CD4-positive, alpha-beta T cell treated with Interleukin-10 for 1 hour (primary cell): ENCODE data around the gene ST3GAL3.
A peak's percentile ranks its signal among the peaks of the same experiment; 100 is the strongest.
"Not testable (repeated sequence)": the region's sequence is repeated elsewhere in the genome, so short reads cannot be mapped to it uniquely, and the experiment has no call there.

Experiments
- DNase-seq: peaks from one replicate; pipeline ENCODE4 v3.0.0-alpha.2; 2020

The ST3GAL3 gene

DNA sequence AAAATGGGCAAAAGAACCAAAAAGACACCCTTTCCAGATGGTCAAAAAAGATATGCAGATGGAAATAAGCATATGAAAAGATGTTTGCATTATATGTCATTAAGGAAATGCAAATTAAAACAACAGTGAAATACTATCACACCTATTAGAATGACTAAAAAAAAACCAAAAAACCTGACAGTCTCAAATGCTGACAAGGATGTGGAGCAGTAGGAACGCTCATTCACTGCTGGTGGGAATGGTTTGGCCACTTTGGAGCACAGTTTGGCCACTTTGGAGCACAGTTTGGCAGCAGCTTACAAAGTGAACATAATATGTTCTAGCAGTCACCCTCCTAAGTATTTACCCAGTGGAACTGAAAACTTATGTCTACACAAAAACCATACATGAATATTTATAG is 121.2 kb downstream of the ST3GAL3 start:
- no peak for DNase-seq

GRCh38 chr1:43830802-43831201 is 123.5 kb downstream of the ST3GAL3 start:
- DNase-seq, result no peak

DNA sequence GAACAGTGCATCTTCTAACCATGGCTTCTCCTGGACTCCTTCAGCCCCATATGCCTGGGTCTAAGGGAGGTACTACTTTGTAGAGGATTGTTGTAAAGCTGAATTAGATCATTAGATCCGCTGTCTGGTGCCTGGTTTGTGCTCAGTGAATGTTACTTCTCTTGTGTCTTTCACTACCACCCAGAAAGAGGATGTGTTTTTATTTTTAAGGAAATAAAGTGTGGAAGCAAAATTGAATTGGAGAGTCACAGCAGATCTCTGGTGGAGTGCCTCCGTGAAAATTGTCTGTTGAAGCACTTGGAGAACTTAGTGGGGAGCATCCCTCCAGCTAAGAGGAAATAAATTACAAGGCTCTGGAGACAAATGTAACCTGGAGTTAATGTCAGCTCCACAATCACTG is 124.5 kb downstream of the ST3GAL3 start:
- DNase-seq, result no peak

DNA sequence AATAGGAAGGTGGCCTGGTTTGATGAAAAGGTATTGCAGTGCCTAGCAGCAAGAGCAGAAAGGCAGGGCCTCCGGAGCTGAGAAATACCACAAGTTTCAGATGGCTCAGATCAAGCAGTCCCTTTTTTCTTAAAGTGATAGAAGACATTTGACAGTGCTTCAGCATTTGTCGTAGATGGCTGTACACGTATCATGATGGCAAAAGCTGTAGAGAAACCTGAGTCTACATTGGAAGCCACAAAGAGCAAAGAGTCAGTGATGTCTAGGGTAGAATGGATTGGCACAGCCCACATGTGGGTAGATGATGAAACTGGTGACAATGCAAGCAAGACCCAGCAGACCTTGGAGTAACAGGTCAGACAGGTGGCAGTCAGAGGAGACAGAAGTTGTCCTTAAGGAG is 124.9 kb downstream of the ST3GAL3 start:
- no peak for DNase-seq

DNA sequence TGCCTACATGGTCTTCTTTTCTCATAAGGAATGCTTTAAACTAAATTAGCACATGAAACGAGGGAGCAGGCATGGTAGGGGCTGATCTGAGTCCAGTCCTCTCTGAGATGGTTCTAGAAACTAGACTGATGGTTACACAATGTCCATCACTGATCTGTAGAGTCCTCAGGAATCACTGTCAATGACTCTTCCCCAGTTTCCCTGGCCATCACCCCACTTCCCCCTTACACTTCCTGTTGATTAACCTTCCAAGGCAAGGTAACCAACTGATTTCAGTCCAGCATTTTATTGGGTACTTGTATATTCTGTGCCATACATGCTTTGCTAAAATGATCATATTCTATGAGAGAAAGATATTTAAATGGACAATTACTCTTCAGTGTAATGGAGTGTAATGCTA is 125.7 kb downstream of the ST3GAL3 start:
- no peak for DNase-seq

- DNase-seq, result not testable (repeated sequence)
Observed at GRCh38 chr1:43833902-43834279, 126.6 kb downstream of the ST3GAL3 start.

DNA sequence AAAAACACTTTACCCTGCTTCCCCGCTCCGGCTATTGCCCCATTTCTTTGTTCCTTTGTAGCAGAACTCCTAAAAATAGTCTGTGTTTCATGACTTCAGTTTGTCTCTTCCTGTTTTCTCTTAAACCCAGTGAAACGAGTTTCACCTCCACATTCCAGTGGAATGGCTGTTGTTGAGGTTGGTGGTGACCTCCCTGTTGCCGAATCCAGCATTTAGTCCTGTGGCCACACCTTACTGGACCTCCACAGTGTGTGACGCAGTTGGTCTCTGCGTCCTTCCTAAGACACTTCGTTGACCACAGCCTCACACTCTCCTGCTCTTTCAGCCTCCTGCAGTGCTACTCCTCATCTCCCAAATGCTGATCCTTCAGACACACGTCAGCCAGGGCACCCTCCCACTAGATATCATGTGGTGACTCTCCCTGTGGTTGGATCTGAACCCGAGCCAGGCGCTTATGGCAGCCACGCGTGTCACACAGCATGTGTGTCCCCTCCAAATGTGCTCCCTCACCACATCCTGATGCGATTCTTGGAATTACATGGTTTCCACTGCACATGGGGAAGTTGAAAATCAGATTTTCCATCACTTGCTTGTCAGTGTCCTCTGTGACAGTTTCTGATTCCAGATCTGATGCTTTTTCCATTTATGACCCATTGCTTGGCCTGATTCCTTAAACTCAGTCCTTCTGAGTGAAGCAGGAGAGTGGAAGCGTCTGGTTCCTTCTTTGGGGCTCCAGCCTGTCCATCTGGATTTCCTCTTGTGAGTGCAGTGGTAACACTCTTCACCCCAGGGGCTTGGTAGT is 127.1 kb downstream of the ST3GAL3 start:
- no peak for DNase-seq

- no peak for DNase-seq
Observed at GRCh38 chr1:43835082-43836021, 128.0 kb downstream of the ST3GAL3 start.

DNA sequence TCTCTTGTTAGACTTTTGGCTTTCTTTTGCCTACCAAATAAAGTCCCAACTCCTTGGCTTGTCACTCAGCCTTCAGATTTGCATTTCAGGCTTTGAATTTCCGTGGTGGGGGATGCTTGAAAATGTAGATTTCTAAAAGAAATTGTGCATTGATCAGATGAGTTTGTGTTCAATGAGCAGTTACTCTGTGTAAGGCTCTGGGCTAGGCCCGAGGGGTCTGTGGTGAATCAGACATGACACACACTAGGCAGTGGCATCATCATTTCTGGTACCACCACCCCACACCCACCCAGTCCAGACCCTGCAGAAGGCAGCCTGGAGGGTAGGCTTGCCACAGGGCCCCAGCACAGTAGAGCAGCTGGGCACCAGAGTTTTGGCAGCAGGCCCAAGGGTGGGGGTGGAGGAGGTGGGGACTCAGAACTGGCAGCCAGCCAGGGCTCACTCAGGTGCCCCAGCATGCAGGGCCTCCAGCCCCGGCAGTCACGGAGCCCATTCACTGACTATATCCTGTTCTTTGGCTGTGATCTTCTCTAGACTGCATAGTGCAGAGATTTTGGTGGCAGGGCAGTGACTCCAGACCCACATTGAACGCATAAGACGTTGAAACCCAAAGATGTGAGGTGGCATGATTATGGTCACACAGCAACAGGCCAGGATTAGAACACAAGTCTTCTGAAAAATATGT is 129.1 kb downstream of the ST3GAL3 start:
- peak; percentile 54 for DNase-seq

DNA sequence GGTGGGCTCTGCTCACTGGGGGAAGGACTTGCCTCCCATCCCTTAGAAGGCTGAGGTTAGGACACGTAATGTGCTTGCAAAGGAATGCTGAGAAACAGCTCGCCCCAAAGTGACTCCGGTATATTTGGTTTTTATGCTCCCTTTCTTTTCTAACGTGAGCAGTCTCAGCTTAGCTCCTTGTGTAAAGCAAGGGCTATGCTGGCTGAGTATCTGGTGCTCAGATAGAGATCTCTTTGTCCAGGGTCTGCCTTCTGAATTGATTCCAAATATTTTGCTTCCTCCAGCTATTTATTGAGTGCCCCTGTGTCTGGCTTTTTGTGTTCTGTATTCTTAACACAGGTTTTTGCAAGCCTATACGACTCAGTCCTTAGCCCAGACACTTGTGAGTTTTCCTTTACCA is 131.7 kb downstream of the ST3GAL3 start:
- no peak for DNase-seq

GRCh38 chr1:43841321-43842174 is 134.2 kb downstream of the ST3GAL3 start:
- no peak for DNase-seq

DNA sequence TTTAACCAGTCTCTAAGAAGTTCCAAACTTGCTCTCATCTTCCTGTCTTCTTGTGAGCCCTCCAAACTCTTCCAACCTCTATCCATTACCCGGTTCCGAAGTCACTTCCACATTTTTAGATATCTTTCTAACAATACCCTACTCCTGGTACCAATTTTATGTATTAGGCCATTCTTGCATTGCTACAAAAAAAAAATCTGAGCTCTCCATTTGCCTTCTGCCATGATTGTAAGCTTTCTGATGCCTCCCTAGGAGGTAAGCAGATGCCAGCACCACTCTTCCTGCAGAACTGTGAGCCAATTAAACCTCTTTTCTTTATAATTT is 134.8 kb downstream of the ST3GAL3 start:
- DNase-seq, result no peak

DNA sequence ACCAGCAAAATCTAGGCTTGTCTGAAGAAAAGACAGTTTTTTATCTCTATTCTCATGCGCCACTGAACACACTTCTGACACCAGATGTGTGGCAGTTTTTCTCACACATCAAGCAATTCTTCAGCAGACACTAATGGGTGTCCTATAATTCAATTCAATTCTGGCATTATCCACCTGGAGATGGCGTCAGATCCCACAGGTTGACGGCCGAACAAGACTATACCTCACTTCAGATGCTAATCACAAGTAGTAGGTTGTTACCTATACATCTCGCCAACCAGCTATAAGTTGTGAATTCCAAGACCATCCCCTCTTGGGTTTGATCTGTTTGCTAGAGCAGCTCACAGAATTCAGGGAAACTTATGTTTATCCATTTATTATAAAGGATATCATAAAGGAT is 136.3 kb downstream of the ST3GAL3 start:
- DNase-seq, result no peak

DNA sequence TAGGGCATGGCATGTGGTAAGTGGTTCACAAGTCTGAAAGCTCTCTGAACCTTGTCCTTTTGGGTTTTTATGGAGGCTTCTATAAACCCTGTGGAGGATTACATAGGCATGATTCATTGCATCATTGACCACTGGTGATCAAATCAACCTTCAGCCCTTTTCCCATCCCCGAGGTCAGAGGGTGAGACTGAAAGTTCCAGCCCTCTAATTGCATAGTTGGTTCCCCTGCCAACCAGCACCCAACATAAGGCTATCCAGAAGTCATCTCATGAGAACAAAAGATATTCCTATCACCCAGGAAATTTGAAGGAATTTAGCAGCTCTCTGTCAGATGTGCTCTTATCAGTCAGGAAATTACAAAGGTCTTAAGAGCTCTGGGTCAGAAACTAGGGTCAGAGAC is 136.8 kb downstream of the ST3GAL3 start:
- DNase-seq, result no peak

DNA sequence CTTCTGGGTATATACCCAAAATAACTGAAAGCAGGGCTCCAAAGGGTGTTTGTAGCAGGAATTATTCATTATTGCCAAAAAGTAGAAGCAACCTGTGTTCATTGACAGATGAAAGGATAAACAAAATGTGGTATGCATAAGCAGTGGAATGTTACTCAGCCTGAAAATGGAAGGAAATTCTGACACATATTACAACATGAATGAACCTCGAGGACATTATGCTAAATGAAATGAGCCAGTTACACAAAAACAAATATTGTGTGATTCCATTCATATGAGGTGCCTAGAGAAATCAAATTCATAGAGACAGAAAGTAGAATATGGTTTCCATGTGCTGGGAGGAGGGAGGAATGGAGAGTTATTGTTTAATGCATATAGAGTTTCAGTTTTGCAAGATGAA is 140.0 kb downstream of the ST3GAL3 start:
- DNase-seq, result no peak

GRCh38 chr1:43847882-43848281 is 140.5 kb downstream of the ST3GAL3 start:
- no peak for DNase-seq

DNA sequence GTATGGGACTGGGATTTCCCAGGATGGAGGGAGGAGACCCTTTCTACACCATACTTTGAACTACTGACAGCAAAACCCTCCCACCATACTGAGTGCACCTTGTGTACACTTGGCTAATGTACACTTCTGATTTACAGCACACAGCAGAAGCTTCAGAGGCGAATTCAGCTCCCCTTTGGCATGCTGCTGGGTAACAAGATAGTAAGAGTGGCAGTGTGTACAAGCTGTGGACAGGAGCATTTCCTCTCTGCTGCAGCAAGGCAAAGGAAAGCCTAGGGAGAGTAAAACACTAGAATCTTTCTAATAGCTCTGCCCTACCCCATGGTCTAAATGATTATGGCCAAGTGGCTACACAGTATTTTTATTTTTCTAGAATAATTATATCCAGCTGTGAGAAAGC is 142.3 kb downstream of the ST3GAL3 start:
- no peak for DNase-seq

DNA sequence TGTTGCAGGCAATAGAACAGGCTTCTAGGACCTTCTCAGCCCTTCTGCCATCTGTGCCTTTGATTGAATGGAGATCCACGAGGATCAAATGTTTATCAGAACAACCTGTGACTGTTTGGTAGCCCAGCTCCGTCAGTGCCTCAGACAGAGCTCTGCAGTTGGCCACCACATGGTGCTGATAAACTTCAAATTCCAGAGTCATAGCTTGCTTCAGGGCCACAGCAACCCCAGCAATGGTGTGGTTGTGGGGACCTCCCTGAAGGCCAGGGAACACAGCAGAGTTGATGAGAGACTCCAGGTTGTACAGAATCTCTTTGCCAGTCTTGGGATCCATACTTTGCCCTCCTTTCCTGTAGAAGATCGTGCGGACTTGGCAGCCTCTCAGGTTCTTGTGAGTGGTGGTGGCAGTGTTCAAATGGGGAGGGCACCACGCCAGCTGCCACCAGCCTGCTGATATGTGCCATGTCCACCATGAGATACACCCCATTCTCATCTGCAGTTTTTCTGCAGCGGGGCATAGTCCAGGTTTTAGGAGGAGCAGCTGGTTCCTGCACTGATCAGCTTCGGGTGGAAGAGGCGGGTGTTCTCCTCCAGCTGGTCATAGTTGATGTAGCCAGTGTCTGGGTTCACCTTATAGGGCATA is 143.4 kb downstream of the ST3GAL3 start:
- no peak for DNase-seq

- DNase-seq, result no peak
Observed at GRCh38 chr1:43851561-43852338, 144.4 kb downstream of the ST3GAL3 start.

GRCh38 chr1:43853161-43853921 is 146.0 kb downstream of the ST3GAL3 start:
- peak; percentile 33 for DNase-seq

- no peak for DNase-seq
Observed at GRCh38 chr1:43854473-43854872, 147.1 kb downstream of the ST3GAL3 start.
